ENCODE data around the gene MARCHF7.
"Not testable (repeated sequence)": the region's sequence is repeated elsewhere in the genome, so short reads cannot be mapped to it uniquely, and the experiment has no call there.

Gene MARCHF7

DNA sequence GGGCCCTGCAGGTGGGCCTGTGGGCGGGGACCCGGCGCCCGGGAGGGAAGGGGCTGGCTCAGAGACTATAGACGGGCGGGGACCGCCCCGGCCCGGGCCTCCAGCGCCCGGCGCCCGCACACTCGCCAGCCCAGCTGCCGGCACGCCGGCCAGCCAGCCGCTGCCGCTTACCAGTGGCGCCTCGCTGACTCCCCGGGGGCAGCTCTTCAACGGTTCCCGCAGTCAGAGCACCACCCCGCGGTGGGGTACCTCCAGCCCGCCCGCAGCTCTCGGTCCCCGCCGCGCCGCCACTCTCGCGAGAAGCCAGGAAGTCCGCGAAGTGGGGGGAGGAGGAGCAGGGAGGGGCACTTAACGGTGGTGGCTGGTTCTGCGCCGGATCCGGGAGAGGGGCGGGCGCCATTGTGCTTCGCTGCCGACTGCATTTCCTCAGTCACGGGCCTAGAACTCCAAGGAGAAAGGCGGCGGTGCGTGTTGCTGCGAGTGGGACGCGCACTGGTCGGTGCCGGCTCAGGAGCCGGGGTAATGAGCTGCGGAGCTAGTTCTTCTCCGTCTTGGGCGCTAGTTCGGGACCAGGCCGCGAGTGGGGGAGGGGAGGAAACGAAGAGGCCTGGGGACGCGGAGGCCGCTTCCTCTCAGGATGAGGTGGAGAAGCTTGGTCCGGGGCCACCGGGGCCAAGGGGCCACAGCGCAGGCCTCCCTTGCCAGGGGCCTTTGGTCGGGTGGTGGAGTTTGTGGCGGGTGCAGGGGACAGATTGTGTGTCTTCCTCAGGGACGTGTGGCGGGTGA, at the start of gene MARCHF7:
Gene MARCHF7 (plus strand): TSS at position 364 of the 786 bp plus-strand sequence. CDS start 16,517 bp downstream, outside the sequence.
- DNase-seq (ENCODE audit: low read depth in 2 of 2) = peak; percentile 93 to 94

DNA sequence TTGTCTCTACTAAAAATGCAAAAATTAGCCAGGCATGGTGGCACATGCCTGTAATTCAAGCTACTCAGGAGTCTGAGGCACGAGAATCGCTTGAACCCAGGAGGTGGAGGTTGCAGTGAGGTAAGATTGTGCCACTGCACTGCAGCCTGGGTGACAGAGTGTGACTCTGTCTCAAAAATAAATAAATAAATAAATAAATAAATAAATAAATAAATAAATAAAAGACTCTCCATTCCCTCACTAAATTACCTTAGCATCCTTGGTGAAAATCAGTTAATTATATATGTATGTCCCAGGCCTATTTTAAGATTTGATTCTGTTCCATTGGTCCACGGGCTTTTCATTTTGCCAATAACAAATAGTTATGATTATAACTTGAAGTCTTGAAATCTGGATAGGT, 44.9 kb upstream of the MARCHF7 start:
- DNase-seq (ENCODE audit: low read depth in 2 of 2) = not testable (repeated sequence)

- no peak for DNase-seq (ENCODE audit: low read depth in 2 of 2)
These were observed 41.3 kb upstream of the MARCHF7 start for GRCh38 chr2:159671047-159671446.

DNA sequence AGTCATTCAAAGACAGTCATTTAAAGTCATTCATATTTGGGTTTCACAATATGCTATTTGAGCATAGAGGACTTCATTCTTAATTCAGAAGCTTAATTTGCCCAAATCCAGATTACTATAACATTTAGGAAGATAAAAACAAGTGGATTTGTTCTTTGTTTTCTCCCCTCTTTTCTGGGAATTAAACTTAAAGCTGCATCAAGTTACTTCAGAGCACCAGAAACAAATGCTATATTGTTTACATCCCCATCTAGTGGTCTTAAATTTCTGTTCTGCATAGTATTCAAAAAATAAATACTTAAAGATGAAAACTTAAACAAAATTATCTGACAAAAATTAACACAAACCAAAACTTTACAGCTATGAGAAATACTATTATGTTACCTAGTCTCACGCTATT, 34.7 kb upstream of the MARCHF7 start:
- DNase-seq (ENCODE audit: low read depth in 2 of 2) = no peak

- no peak for DNase-seq (ENCODE audit: low read depth in 2 of 2)
These were observed 31.6 kb upstream of the MARCHF7 start for GRCh38 chr2:159680692-159681091.

GRCh38 chr2:159683817-159684216, 28.5 kb upstream of the MARCHF7 start:
- no peak for DNase-seq (ENCODE audit: low read depth in 2 of 2)

- DNase-seq (ENCODE audit: low read depth in 2 of 2) = no peak
These were observed 27.5 kb upstream of the MARCHF7 start for GRCh38 chr2:159684796-159685195.

DNA sequence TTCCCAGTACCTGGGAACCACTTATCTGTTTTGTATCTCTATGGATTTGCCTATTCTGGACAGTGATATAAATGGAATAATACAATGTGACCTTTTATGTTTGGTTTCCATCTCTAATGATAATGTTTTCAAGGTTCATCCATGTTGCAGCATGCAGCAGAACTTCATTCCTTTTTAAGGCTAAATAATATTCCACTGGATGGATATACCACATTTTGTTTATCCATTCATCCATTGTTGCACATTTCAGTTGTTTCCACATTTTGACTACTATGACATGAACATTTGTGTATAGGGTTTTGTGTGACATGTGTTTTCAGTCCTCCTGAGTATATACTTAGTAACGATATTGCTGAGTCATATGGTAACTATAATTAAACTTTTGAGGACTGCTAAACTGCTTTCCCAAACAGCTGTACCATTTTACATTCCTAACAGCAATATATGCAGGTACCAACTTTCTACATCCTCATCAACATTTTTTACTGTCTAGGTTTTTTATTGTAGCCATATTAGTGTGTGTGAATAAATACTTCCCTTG, 17.7 kb upstream of the MARCHF7 start:
- no peak for DNase-seq (ENCODE audit: low read depth in 2 of 2)

- no peak for DNase-seq (ENCODE audit: low read depth in 2 of 2)
These were observed 16.4 kb upstream of the MARCHF7 start for GRCh38 chr2:159695795-159696448.

GRCh38 chr2:159703491-159703890, 8.8 kb upstream of the MARCHF7 start:
- no peak for DNase-seq (ENCODE audit: low read depth in 2 of 2)

DNA sequence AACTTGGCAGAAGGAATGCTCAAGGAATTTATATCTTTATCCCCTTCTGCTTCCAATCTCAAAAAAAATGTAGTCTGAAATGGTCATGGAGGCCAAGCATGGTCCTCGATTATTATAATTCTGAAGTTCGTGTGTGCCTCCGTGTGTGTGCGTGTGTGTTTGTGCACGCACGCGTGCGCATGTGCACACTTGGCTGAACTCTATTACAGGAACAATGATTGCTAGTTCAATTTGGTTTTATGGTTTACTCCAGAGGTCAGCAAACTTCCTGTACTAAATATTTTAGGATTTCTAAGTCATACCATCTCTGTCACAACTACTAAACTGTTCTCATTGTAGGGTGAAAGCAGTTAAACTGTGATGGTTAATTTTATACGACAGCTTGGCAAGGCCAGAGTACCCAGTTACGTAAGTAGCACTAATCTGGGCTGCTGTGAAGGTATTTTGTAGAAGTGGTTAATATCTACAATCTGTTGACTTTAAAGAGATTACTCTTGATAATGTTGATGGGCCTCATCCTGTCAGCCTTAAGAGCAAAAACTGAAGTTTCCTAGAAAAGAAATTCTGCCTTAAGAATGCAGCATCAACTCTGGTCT, 5.8 kb upstream of the MARCHF7 start:
- no peak for DNase-seq (ENCODE audit: low read depth in 2 of 2)

DNA sequence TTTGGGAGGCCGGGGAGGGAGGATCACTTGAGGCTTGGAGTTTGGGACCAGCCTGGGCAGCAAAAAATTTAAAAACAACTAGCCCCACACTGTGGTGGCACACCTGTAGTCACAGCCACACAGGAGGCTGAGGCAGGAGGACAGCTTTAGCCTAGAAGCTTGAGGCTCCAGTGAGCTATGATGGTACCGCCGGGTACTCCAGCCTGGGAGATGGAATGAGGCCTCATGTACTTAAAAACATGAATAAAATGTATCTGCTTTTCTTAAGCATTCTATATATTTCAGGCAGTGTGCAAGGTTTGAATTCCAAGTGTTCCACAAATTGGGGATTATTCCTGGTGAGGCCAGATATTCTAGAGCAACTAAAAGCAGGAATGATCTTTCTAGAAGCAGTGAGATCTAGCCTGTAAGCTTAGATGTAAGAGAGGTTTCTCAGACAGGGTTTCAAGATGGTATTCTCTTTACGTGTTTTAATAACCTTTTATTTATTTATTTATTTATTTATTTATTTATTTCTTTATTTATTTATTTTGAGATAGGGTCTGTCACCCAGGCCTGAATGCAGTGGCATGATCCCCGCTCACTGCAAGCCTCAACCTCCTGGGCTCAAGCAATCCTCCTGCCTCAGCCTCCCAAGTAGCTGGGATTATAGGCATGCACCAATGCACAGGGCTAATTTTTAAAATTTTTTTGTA, 4.1 kb upstream of the MARCHF7 start:
- DNase-seq (ENCODE audit: low read depth in 2 of 2) = no peak

GRCh38 chr2:159710601-159711180, 1.6 kb upstream of the MARCHF7 start:
- no peak for DNase-seq (ENCODE audit: low read depth in 2 of 2)

DNA sequence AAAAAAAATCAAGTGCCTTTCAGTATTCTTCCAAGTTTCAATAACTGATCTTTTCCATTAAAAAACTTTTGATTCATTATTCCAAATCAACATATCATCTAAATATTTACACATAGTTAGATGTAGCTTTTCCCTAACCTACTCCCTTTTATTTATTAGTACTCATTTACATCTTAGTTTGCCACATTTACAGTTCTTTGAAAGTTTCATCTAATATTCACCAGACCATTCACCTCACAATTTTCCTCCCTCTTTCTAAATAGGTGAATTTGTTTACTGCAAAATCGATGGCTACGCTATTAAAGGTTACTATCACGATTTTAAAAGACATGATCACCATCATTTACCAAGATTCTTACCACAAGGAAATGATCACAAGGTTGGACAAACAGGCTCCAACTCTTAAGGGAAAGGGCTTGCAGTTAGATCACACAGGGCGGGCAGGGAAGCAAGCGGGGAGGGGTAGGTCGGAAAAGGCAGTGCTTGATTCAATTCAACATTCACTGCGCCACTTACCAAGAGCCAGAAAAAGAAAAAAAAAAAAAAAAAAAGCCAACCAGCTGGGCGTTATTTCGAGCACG, 654 bp upstream of the MARCHF7 start:
- no peak for DNase-seq (ENCODE audit: low read depth in 2 of 2)

- no peak for DNase-seq (ENCODE audit: low read depth in 2 of 2)
These were observed 669 bp downstream of the MARCHF7 start for GRCh38 chr2:159712929-159713420.

DNA sequence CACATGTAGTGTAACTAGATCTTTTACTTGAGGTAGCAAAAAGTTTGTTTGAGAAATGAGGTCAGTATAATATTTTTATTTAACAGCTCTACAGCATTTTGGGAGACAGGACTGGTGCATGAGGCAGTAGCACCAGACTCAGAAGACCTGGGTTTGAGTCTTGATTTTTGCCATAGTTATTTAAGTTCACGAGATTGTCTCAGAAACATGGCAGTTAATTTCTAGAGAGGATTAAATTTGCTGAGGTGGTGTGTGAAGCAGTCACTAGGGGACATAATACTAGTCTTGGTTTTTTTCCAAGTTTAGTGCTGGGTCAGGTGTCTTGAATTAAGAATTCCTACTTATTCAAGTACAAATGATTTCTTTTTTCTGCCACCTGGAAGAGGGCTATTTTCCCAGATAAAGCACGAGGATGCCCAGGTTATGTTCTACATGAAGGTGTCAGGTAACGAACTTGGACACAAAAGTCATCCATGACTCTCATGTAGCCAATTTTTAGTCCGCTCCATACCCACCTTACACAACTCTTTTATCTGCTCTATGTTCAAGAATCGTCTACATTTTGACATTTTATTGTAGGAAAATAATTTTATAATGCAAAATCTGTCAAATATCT, 1.4 kb downstream of the MARCHF7 start:
- DNase-seq (ENCODE audit: low read depth in 2 of 2) = no peak

DNA sequence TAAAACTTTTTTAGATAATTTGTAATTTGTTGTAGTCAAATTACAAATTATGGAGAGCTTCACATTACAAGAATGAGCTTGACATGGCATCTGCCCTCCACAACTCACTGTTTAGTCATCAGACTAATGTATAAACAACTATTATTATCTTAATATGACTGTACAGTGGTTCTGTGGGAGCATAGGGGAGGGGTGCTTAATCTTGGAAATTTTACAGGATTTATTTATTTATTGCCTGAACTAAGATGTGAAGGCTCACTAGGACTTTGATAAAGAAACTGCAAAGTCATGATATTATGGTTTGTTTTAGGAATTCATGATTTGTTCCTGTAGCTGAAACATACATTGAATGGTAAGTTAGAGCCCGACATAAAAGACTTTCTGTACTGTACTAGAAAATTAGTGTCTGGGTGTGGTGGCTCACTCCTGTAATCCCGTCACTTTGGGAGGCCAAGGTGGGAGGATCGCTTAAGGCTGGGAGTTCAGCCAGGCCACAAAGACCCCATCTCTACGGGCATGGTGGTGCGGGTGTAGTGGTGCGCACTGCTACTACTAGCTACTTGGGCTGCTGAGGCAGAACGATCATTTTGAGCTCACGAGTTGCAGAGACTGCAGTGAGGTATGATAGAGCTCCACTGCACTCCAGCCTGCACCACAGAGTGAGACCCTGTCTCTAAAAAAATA, 2.1 kb downstream of the MARCHF7 start:
- no peak for DNase-seq (ENCODE audit: low read depth in 2 of 2)

- DNase-seq (ENCODE audit: low read depth in 2 of 2) = no peak
These were observed 3.1 kb downstream of the MARCHF7 start for GRCh38 chr2:159715451-159715850.

DNA sequence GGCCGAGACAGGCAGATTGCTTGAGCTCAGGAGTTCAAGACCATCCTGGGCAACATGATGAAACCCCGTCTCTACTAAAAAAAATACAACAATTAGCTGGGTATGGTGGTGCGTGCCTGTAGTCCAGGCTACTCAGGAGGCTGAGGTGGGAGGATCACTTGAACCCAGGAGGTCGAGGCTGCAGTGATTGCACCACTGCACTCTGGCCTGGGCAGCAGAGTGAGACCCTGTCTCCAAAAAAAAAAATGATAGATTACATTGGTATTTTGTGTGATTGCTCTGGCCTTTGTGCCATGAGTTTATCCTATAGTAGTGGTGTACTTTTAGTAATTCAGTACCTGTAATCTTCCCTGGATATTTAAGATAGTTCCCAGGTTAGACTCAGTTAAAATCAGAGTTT, 4.1 kb downstream of the MARCHF7 start:
- DNase-seq (ENCODE audit: low read depth in 2 of 2) = not testable (repeated sequence)

DNA sequence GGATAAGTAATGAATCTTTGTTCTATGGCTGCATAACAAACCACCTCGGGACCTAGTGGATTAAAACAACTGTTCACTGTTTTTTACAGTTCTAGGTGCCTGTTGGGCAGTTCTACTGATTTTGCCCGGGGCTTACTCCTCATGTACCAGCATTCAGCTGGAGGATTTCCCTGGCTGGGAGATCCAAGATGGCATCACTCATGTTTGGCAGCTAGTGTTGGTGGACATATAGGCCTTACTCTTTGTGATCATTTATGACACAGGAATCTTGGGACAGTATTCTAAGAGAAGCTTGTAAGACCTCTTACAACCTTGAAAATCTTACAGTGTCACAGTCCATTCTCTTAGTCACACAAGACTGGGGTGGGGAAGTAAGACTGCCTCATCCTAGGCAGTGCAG, 4.6 kb downstream of the MARCHF7 start:
- no peak for DNase-seq (ENCODE audit: low read depth in 2 of 2)

Measured in stimulated activated CD8-positive, alpha-beta memory T cell treated with anti-CD3 and anti-CD28 coated beads, Interleukin-15, amount 100 ng/mL, for 4 hours (primary cell).